Measurements from ENCODE around the gene KIF5C. TPM values are rescaled to one million over a fixed set of nuclear protein-coding genes. Genes with fewer than 3 reads are reported as not detected.

Gene KIF5C
- total RNA-seq, 1 donor from 2014 or later = 24.3 TPM

- H3K4me3 ChIP-seq (ENCODE audit: insufficient read depth, low read depth, low read length) = no peak overlapping the region
- no peak overlapping the region for H3K9ac ChIP-seq (ENCODE audit: low read length)
- FAIRE-seq (no peak), DNase-seq (ENCODE audit: low read depth) (no peak)
- H3K27ac ChIP-seq (ENCODE audit: low read depth, low read length) = no peak overlapping the region
- Mint-ChIP-seq H3K4me1 (ENCODE audit: low read depth, unreplicated experiment) (peaks cover 8% of the 10 kb centered on the region), H3K9me3 (ENCODE audit: unreplicated experiment) (no peaks in the 10 kb centered on the region), H3K4me3 (ENCODE audit: unreplicated experiment) (no peak overlapping the region), H3K36me3 (ENCODE audit: low read depth, unreplicated experiment) (peaks cover 23% of the 10 kb centered on the region), H3K27ac (ENCODE audit: unreplicated experiment) (no peak overlapping the region), H3K27me3 (ENCODE audit: low read depth, unreplicated experiment) (no peaks in the 10 kb centered on the region)
- no peaks in the 10 kb centered on the region for H3K9me3 ChIP-seq (ENCODE audit: insufficient read depth, low read depth, low read length)
- TF ChIP-seq EZH2 (IDR thresholded peaks at IDR 0.05; ENCODE audit: insufficient read depth, low read length) = no peak
- TF ChIP-seq CTCF (IDR thresholded peaks at IDR 0.05; ENCODE audit: insufficient read depth, low read depth, low read length) = no peak
- H3K27me3 ChIP-seq (ENCODE audit: insufficient read depth, low read length) = peaks cover 2% of the 10 kb centered on the region
- no peaks in the 10 kb centered on the region for H3K79me2 ChIP-seq (ENCODE audit: insufficient read depth, low read length)
- H4K20me1 ChIP-seq (ENCODE audit: insufficient read depth, low read length) = no peaks in the 10 kb centered on the region
- H3K36me3 ChIP-seq (ENCODE audit: insufficient read depth, low read length) = no peaks in the 10 kb centered on the region
- no peaks in the 10 kb centered on the region for H3K4me1 ChIP-seq (ENCODE audit: insufficient read depth, low read length)
- no peak overlapping the region for H3K4me2 ChIP-seq (ENCODE audit: low read length)
- H2AFZ ChIP-seq (ENCODE audit: low read depth, low read length) = no peak overlapping the region
Observed at GRCh38 chr2:148998165-148998830, 123.3 kb downstream of the KIF5C start.

- Mint-ChIP-seq H3K9me3 (ENCODE audit: unreplicated experiment) (no peaks in the 10 kb centered on the region), H3K4me1 (ENCODE audit: low read depth, unreplicated experiment) (peaks cover 8% of the 10 kb centered on the region), H3K36me3 (ENCODE audit: low read depth, unreplicated experiment) (peaks cover 24% of the 10 kb centered on the region), H3K27me3 (ENCODE audit: low read depth, unreplicated experiment) (no peaks in the 10 kb centered on the region), H3K4me3 (ENCODE audit: unreplicated experiment) (no peak overlapping the region), H3K27ac (ENCODE audit: unreplicated experiment) (no peak overlapping the region)
- no peak for DNase-seq (ENCODE audit: low read depth)
- Histone ChIP-seq H3K27ac (ENCODE audit: low read depth, low read length) (no peak overlapping the region), H3K9me3 (ENCODE audit: insufficient read depth, low read depth, low read length) (no peaks in the 10 kb centered on the region), H3K4me2 (ENCODE audit: low read length) (no peak overlapping the region), H3K36me3 (ENCODE audit: insufficient read depth, low read length) (no peaks in the 10 kb centered on the region), H3K9ac (ENCODE audit: low read length) (no peak overlapping the region), H3K4me3 (ENCODE audit: insufficient read depth, low read depth, low read length) (no peak overlapping the region), H3K79me2 (ENCODE audit: insufficient read depth, low read length) (no peaks in the 10 kb centered on the region), H4K20me1 (ENCODE audit: insufficient read depth, low read length) (no peaks in the 10 kb centered on the region), H3K4me1 (ENCODE audit: insufficient read depth, low read length) (no peaks in the 10 kb centered on the region), H3K27me3 (ENCODE audit: insufficient read depth, low read length) (peaks cover 2% of the 10 kb centered on the region), H2AFZ (ENCODE audit: low read depth, low read length) (no peak overlapping the region)
- TF ChIP-seq CTCF (IDR thresholded peaks at IDR 0.05; ENCODE audit: insufficient read depth, low read depth, low read length) = no peak
- TF ChIP-seq EZH2 (IDR thresholded peaks at IDR 0.05; ENCODE audit: insufficient read depth, low read length) = no peak
- FAIRE-seq = no peak
Observed at GRCh38 chr2:148998831-148999200, 123.8 kb downstream of the KIF5C start.

GRCh38 chr2:148999451-148999921 is 124.5 kb downstream of the KIF5C start:
- H3K27me3 ChIP-seq (ENCODE audit: insufficient read depth, low read length) = peaks cover 2% of the 10 kb centered on the region
- no peak overlapping the region for H3K27ac Mint-ChIP-seq (ENCODE audit: unreplicated experiment)
- H3K9me3 Mint-ChIP-seq (ENCODE audit: unreplicated experiment) = no peaks in the 10 kb centered on the region
- FAIRE-seq (no peak), DNase-seq (ENCODE audit: low read depth) (no peak)
- peaks cover 9% of the 10 kb centered on the region for H3K4me1 Mint-ChIP-seq (ENCODE audit: low read depth, unreplicated experiment)
- no peak overlapping the region for H3K4me3 Mint-ChIP-seq (ENCODE audit: unreplicated experiment)
- no peak overlapping the region for H2AFZ ChIP-seq (ENCODE audit: low read depth, low read length)
- H3K36me3 ChIP-seq (ENCODE audit: insufficient read depth, low read length) = no peaks in the 10 kb centered on the region
- no peaks in the 10 kb centered on the region for H3K27me3 Mint-ChIP-seq (ENCODE audit: low read depth, unreplicated experiment)
- no peak overlapping the region for H3K27ac ChIP-seq (ENCODE audit: low read depth, low read length)
- H3K36me3 Mint-ChIP-seq (ENCODE audit: low read depth, unreplicated experiment) = peaks cover 25% of the 10 kb centered on the region
- no peaks in the 10 kb centered on the region for H3K79me2 ChIP-seq (ENCODE audit: insufficient read depth, low read length)
- no peak overlapping the region for H3K4me3 ChIP-seq (ENCODE audit: insufficient read depth, low read depth, low read length)
- no peaks in the 10 kb centered on the region for H4K20me1 ChIP-seq (ENCODE audit: insufficient read depth, low read length)
- H3K9me3 ChIP-seq (ENCODE audit: insufficient read depth, low read depth, low read length) = no peaks in the 10 kb centered on the region
- no peak for TF ChIP-seq CTCF (IDR thresholded peaks at IDR 0.05; ENCODE audit: insufficient read depth, low read depth, low read length)
- no peak for TF ChIP-seq EZH2 (IDR thresholded peaks at IDR 0.05; ENCODE audit: insufficient read depth, low read length)
- H3K4me2 ChIP-seq (ENCODE audit: low read length) = no peak overlapping the region
- H3K9ac ChIP-seq (ENCODE audit: low read length) = no peak overlapping the region
- H3K4me1 ChIP-seq (ENCODE audit: insufficient read depth, low read length) = no peaks in the 10 kb centered on the region

All from astrocyte (in vitro differentiated cells and primary cell).